AG04450 (cell line): ENCODE results near the gene POLR2L. TPM values are rescaled to one million over a fixed set of nuclear protein-coding genes. Genes with fewer than 3 reads are reported as not detected.

ENCODE experiments used
- CTCF ChIA-PET: fragments of 300-600, 350-600 bp; formaldehyde crosslinking; extraction: SDS; loops from one replicate; lab custom pipeline; 2022; ENCODE audit warnings: antibody characterized with exemption, inconsistent platforms; lab: Charles Lee
- POLR2A ChIA-PET: fragments of 350-600 bp; formaldehyde crosslinking; extraction: SDS; loops from one replicate; lab custom pipeline; 2021; ENCODE audit warnings: antibody characterized with exemption, inconsistent platforms; lab: Yijun Ruan, JAX
- DNase-seq: peaks from one replicate; pipeline ENCODE4 v3.0.0-alpha.2; 2011; ENCODE audit warnings: low read depth, low spot score
- H3K27ac ChIP-seq: one replicate; pipeline ENCODE4 v1.5.1; 2012; ENCODE audit warnings: low read depth, low read length, control low read depth
- H3K27me3 ChIP-seq: one replicate; pipeline ENCODE4 v1.6.0; 2012; ENCODE audit warnings: low read length; ENCODE audit not compliant: control insufficient read depth, insufficient read depth
- H3K4me3 ChIP-seq: 2 replicates; pipeline ENCODE4 v1.5.1; 2011; ENCODE audit warnings: mild to moderate bottlenecking, low read depth, low read length, control low read depth
- H3K9me3 ChIP-seq: 2 replicates; pipeline ENCODE4 v1.5.1; 2012; ENCODE audit warnings: low read length; ENCODE audit not compliant: control insufficient read depth, insufficient read depth
- polyA plus RNA-seq: library from polyadenylated mRNA; depleted of rRNA; stranded (reverse); fragments of >200 nt; gene quantifications from 2 replicates; pipeline ENCODE4 v1.2.3, GENCODE V29; 2011
- TF ChIP-seq, protein P1 (sequence below): IDR thresholded peaks from 2 replicates; pipeline ENCODE4 v1.5.1; 2011; ENCODE audit warnings: low read depth, low read length, control low read depth, inconsistent platforms

The POLR2L gene
- polyA plus RNA-seq, 1 experiment: 211 TPM

DNA sequence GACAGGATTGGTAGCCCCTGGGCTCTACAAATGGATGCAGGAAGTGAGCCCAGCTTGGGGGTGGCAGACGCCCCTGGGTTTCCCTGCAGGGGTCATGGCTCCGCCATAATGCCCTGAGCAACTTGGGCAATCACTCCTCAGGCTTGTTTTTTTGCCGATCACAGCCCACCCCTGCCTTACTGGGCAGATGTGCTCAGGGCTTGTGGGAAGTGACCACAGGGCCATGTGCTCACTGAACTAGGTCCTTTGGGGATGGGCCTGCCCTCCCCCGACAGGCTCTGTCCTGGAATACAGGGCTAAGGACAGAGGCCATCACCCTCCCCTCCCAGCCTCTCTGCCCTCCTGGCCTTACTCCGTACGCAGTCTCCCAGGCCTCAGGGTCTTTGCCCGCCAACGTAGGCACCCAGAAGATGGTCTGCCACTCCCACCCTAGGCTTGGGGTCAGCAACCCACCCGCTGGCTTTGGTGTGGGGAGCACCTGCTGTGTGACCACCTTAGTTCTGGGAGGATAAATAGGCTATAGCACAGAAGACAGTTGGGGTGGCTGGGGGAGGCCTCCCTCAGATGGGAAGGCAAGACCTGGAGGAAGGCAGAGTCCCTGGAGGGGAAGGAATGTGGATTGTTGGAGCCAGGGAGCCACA is 28.8 kb downstream of the POLR2L start:
- H3K9me3 ChIP-seq: no peaks in the 10 kb centered on the region; the same call in 1 of the 2 replicates
- ChIA-PET POLR2A (no interaction called here), CTCF (interaction anchor here (0.6 kb wide), 1 partner anchor 26 kb away, joined by 3 read pairs; no protein-coding TSS in a partner anchor)
- H3K27ac ChIP-seq: peak overlapping the region; percentile 31
- no peak for DNase-seq
- no peaks in the 10 kb centered on the region for H3K27me3 ChIP-seq
- H3K4me3 ChIP-seq: no peak overlapping the region
- TF ChIP-seq, protein P1, sequence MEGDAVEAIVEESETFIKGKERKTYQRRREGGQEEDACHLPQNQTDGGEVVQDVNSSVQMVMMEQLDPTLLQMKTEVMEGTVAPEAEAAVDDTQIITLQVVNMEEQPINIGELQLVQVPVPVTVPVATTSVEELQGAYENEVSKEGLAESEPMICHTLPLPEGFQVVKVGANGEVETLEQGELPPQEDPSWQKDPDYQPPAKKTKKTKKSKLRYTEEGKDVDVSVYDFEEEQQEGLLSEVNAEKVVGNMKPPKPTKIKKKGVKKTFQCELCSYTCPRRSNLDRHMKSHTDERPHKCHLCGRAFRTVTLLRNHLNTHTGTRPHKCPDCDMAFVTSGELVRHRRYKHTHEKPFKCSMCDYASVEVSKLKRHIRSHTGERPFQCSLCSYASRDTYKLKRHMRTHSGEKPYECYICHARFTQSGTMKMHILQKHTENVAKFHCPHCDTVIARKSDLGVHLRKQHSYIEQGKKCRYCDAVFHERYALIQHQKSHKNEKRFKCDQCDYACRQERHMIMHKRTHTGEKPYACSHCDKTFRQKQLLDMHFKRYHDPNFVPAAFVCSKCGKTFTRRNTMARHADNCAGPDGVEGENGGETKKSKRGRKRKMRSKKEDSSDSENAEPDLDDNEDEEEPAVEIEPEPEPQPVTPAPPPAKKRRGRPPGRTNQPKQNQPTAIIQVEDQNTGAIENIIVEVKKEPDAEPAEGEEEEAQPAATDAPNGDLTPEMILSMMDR: no peak

DNA sequence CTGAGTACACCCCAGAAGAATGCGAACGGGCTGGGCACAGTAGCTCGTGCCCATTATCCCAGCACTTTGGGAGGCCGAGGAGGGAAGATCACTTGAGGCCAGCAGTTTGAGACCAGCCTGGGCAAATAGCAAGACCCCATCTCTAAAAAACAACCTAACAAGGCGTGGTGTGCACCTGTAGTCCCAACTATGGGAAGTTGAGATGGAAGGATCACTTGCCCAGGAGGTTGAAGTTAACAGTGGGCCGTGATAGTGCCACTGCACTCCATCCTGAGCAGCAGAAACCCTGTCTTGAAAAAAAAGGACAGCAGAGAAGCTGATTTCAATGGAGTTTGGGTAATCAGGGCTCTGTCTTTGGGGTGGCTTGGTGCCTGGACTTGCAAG is 29.3 kb downstream of the POLR2L start:
- Histone ChIP-seq H3K9me3 (no peaks in the 10 kb centered on the region; the same call in 1 of the 2 replicates), H3K27ac (peak overlapping the region; percentile 31), H3K27me3 (no peaks in the 10 kb centered on the region), H3K4me3 (no peak overlapping the region)
- DNase-seq: no peak
- CTCF ChIA-PET: interaction anchor here (0.6 kb wide), 1 partner anchor 882 kb away, joined by 3 read pairs; no protein-coding TSS in a partner anchor
- TF ChIP-seq, protein P1: no peak
- POLR2A ChIA-PET: no interaction called here

DNA sequence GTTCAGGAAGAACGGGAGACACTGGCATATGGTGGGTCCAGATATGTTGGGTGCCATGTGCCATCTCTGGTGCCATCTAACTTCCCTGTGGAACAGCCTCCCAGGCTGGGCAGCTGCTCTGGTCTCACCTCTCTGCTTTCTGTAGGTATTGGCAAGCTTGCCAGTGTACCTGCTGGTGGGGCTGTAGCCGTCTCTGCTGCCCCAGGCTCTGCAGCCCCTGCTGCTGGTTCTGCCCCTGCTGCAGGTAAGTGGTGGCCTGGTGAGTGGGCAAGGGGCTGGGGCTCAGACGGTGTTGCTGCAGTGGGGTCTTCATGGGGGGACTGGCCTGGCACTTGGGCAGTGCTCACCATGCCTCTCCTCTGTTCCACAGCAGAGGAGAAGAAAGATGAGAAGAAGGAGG is 29.9 kb downstream of the POLR2L start:
- TF ChIP-seq, protein P1: no peak
- H3K4me3 ChIP-seq: no peak overlapping the region
- CTCF ChIA-PET: interaction anchor here (0.6 kb wide), 1 partner anchor 882 kb away, joined by 3 read pairs; no protein-coding TSS in a partner anchor
- H3K27me3 ChIP-seq: no peaks in the 10 kb centered on the region
- DNase-seq: no peak
- H3K27ac ChIP-seq: peak overlapping the region; percentile 11
- no peaks in the 10 kb centered on the region; the same call in 1 of the 2 replicates for H3K9me3 ChIP-seq
- POLR2A ChIA-PET: no interaction called here

DNA sequence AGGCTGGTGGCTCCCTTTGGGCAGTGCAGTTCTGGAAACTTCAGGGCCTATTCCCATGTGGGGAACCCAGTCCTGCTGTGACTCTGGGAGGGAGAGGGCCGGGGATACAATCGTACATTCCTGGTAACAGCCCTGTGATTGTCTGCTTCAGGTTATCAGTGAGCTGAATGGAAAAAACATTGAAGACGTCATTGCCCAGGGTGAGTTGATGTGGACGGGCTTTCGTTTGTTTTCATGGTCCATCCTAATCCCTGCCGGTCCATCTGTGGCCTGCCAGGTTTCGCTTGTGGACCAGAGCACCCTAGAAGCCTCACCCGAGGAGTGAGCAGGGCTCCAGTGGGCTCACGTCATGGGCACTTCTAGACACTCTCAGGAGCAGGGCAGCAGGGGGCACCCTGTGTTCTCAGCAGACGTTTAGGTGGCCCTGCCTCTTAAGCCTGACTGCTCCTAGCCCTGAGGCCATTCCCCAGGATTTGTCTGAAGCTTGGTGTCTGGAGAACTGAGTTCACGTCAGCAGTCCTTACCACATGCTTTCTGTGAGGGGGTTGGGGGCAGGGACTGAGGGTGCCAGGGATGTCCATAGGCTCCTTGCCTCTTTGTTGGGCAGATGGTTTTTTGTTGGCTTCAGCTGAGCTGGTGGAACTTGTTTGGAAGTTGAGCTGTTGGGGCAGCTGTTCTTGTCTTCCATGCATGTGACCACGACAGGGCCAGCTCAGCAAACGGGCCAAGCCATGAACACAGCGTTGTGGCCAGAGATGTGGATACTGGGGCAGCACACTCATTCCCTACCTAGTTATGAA is 30.7 kb downstream of the POLR2L start:
- ChIA-PET CTCF (no interaction called here), POLR2A (interaction anchor here (1.0 to 1.5 kb wide), 2 partner anchors 8 to 15 kb away, joined by 8 to 24 read pairs; partner anchors contain the start of gene PNPLA2)
- Histone ChIP-seq H3K9me3 (no peaks in the 10 kb centered on the region; the same call in 1 of the 2 replicates), H3K27me3 (no peaks in the 10 kb centered on the region), H3K27ac (peak overlapping the region; percentile 47), H3K4me3 (peak overlapping the region; percentile 69)
- no peak for DNase-seq
- TF ChIP-seq, protein P1: no peak
